HEK293 (cell line): ENCODE results near the gene BTBD16.

Source experiments
- CTCF ChIA-PET: fragments of 350-600 bp; formaldehyde crosslinking; extraction: SDS; loops from one replicate; lab custom pipeline; 2021; ENCODE audit warnings: antibody characterized with exemption; lab: Yijun Ruan, JAX
- POLR2A ChIA-PET: fragments of 300-600 bp; formaldehyde crosslinking; extraction: SDS; loops from one replicate; lab custom pipeline; 2020; ENCODE audit warnings: antibody characterized with exemption, inconsistent platforms; lab: Yijun Ruan, JAX
- H3K27ac ChIP-seq: fragments of 200-500 bp; sonication (Bioruptor generic); 2 replicates; pipeline ENCODE4 v1.5.1; 2014; ENCODE audit warnings: low read depth, low read length, control low read depth, inconsistent platforms; ENCODE audit errors: extremely low read depth
- H3K36me3 ChIP-seq, 2 experiments: fragments of 200-500 bp in 1 of 2; sonication (Bioruptor generic) in 1 of 2; 1 replicate in 1 of 2; 2 replicates in 1 of 2; pipeline ENCODE4 v1.5.1; 2014 to 2017; ENCODE audit warnings: inconsistent platforms in 2 of 2, low read length in 2 of 2; ENCODE audit not compliant: control insufficient read depth in 2 of 2, insufficient read depth in 1 of 2
- H3K4me1 ChIP-seq: fragments of 200-500 bp; sonication (Bioruptor generic); 2 replicates; pipeline ENCODE4 v1.5.1; 2014; ENCODE audit warnings: mild to moderate bottlenecking, low read length, inconsistent platforms; ENCODE audit not compliant: control insufficient read depth, insufficient read depth
- H3K4me3 ChIP-seq: 2 replicates; pipeline ENCODE4 v1.5.1; 2011; ENCODE audit warnings: low read depth, mild to moderate bottlenecking, control low read depth, low read length, moderate library complexity
- H3K9me3 ChIP-seq: fragments of 200-500 bp; sonication (Bioruptor generic); 2 replicates; pipeline ENCODE4 v1.5.1; 2014; ENCODE audit warnings: low read depth, low read length, inconsistent platforms; ENCODE audit not compliant: control insufficient read depth, insufficient read depth
- INSM2 ChIP-seq: fragments of 450-650 bp; formaldehyde crosslinking; IDR thresholded peaks from 2 replicates; pipeline ENCODE4 v1.5.1; 2016; ENCODE audit warnings: missing biosample characterization, missing genetic modification characterization
- PBX3 ChIP-seq: sonication (generic); formaldehyde crosslinking; IDR thresholded peaks from 2 replicates; pipeline ENCODE4 v1.8.1; 2022; ENCODE audit warnings: mild to moderate bottlenecking, moderate library complexity, missing genetic modification reagents
- SCRT2 ChIP-seq: fragments of 450-650 bp; formaldehyde crosslinking; IDR thresholded peaks from 2 replicates; pipeline ENCODE4 v1.5.1; 2016; ENCODE audit warnings: missing biosample characterization, missing genetic modification characterization
- WT1 ChIP-seq: fragments of 450-650 bp; formaldehyde crosslinking; IDR thresholded peaks from 2 replicates; pipeline ENCODE4 v1.5.1; 2016; ENCODE audit warnings: missing biosample characterization, missing genetic modification characterization
- ZEB2 ChIP-seq: fragments of 450-650 bp; formaldehyde crosslinking; IDR thresholded peaks from 2 replicates; pipeline ENCODE4 v1.5.1; 2016; ENCODE audit warnings: missing biosample characterization, missing genetic modification characterization
- ZNF121 ChIP-seq: fragments of 450-650 bp; formaldehyde crosslinking; IDR thresholded peaks from 2 replicates; pipeline ENCODE4 v1.5.1; 2016; ENCODE audit warnings: missing biosample characterization, missing genetic modification characterization
- ZNF155 ChIP-seq: fragments of 450-650 bp; formaldehyde crosslinking; IDR thresholded peaks from 2 replicates; pipeline ENCODE4 v1.5.1; 2016; ENCODE audit warnings: missing biosample characterization, missing genetic modification characterization
- ZNF362 ChIP-seq: fragments of 450-650 bp; formaldehyde crosslinking; IDR thresholded peaks from 2 replicates; pipeline ENCODE4 v1.5.1; 2016; ENCODE audit warnings: missing biosample characterization, missing genetic modification characterization
- ZNF433 ChIP-seq: fragments of 450-650 bp; formaldehyde crosslinking; IDR thresholded peaks from 2 replicates; pipeline ENCODE4 v1.5.1; 2016; ENCODE audit warnings: missing biosample characterization, missing genetic modification characterization, low read depth
- ZNF473 ChIP-seq: fragments of 450-650 bp; formaldehyde crosslinking; IDR thresholded peaks from 2 replicates; pipeline ENCODE4 v1.5.1; 2017; ENCODE audit warnings: missing biosample characterization, missing genetic modification characterization
- ZNF560 ChIP-seq: fragments of 450-650 bp; formaldehyde crosslinking; IDR thresholded peaks from 2 replicates; pipeline ENCODE4 v1.5.1; 2017; ENCODE audit warnings: missing biosample characterization, missing genetic modification characterization, borderline replicate concordance
- ZNF585B ChIP-seq: fragments of 450-650 bp; formaldehyde crosslinking; IDR thresholded peaks from 2 replicates; pipeline ENCODE4 v1.5.1; 2016; ENCODE audit warnings: missing biosample characterization, missing genetic modification characterization
- ZNF645 ChIP-seq: fragments of 450-650 bp; formaldehyde crosslinking; IDR thresholded peaks from 2 replicates; pipeline ENCODE4; 2016; ENCODE audit warnings: missing biosample characterization, missing genetic modification characterization
- ZNF747 ChIP-seq: fragments of 450-650 bp; formaldehyde crosslinking; IDR thresholded peaks from 2 replicates; pipeline ENCODE4 v1.5.1; 2016; ENCODE audit warnings: missing biosample characterization, missing genetic modification characterization
- ZNF777 ChIP-seq: fragments of 450-650 bp; formaldehyde crosslinking; IDR thresholded peaks from 2 replicates; pipeline ENCODE4 v1.5.1; 2017; ENCODE audit warnings: missing biosample characterization, missing genetic modification characterization, borderline replicate concordance

BTBD16 gene

DNA sequence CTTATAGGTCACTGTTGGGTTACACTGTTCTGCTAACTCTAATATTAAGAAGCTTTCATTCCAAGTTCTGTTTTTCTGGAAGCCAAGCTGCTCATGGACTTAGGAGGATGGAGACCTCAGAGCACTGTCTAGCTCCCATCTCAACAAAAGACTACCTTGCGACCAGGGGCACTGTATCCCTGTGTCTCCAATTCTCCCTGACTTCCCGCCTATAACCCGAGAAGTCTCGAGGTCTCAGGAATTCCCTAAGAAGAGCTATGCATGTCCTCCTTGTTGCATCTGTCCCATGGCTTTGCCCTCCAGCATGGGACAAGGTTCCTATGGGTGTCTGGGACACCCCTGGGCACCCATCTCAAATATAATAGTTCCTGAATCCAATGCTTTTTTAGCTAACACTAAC, 31.2 kb downstream of the BTBD16 start (continued):
- TF ChIP-seq PBX3 (CRISPR knock-in tag) (no peak), ZNF747 (tag by site-specific recombination) (no peak), SCRT2 (tag by site-specific recombination) (no peak)

- H3K27ac ChIP-seq: no peak overlapping the region
- TF ChIP-seq ZNF155 (tag by site-specific recombination) (no peak), INSM2 (tag by site-specific recombination) (no peak), ZEB2 (tag by site-specific recombination) (no peak), ZNF560 (tag by site-specific recombination) (no peak), ZNF645 (tag by site-specific recombination) (no peak), ZNF585B (no peak), ZNF777 (no peak), ZNF362 (tag by site-specific recombination) (no peak), ZNF473 (tag by site-specific recombination) (no peak), ZNF433 (tag by site-specific recombination) (no peak), WT1 (tag by site-specific recombination) (no peak)
- H3K4me3 ChIP-seq: no peak overlapping the region
- no peaks in the 10 kb centered on the region for H3K9me3 ChIP-seq
- H3K4me1 ChIP-seq: peaks cover 10% of the 10 kb centered on the region; the same call in 1 of the 2 replicates
- H3K36me3 ChIP-seq: no peaks in the 10 kb centered on the region
- ChIA-PET CTCF (interaction anchor here (0.6 to 1.4 kb wide), 3 partner anchors 36 to 170 kb away, joined by 3 read pairs; no protein-coding TSS in a partner anchor), POLR2A (no interaction called here)
Measured at GRCh38 chr10:122303271-122304053, 32.4 kb downstream of the BTBD16 start.

DNA sequence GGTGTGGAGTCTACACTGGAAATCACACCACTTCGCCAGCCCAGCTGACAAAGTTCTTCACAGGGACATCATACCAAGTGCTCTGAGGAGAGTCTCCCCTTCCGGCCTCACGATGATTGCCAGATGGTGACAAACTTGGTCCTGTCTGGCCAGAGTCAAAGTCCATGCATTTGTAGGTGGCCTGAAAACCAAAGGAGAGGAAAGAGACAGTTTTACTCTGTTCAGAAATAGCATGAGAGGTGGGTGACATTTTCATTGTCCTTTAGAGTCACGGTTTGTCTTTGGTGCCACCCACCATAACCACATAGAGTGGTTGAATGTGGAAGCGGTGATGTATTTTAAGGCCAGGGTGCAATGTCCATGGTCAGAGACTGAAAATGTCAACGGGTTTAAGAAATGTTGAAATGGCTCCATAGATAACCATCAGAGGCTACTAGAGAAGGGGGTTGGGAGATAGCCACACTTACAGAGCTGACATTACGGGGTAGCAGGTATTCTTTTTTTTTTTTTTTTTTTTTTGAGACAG, 33.0 kb downstream of the BTBD16 start:
- no peak overlapping the region for H3K4me3 ChIP-seq
- POLR2A ChIA-PET: no interaction called here
- CTCF ChIA-PET: interaction anchor here (0.6 to 2.2 kb wide), 3 partner anchors 36 to 131 kb away, joined by 3 to 11 read pairs (median 3); no protein-coding TSS in a partner anchor

More for the DNA sequence above, 33.0 kb downstream of the BTBD16 start:
- no peak overlapping the region for H3K27ac ChIP-seq
- H3K4me1 ChIP-seq: peaks cover 13% of the 10 kb centered on the region
- no peak for TF ChIP-seq ZNF121
- no peaks in the 10 kb centered on the region for H3K36me3 ChIP-seq
- H3K9me3 ChIP-seq: no peaks in the 10 kb centered on the region
